ENCODE results near the gene CWC15. TPM values are rescaled to one million over a fixed set of nuclear protein-coding genes. Genes with fewer than 3 reads are reported as not detected.

CWC15 gene
- total RNA-seq, 2 experiments from 2014 or later, result 121 to 124 TPM

DNA sequence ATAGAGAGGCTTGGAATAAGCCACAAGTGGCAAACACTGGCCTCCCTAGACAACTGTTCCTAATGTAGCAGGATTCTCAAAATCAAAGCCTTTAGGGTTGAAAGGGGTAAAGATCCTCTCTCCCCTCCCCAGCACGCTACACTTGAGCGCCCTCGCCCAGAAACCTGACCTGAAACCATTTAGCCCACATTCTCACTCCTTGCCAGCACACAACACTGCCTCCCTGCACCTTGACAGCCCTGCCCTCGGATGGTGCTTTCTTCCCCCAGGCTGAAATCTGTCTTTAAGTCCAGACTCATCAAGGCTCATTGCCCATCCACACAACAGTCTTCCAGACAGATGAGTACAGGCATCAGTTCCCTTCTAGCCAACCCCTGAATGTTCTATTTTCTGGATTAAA lies 26.5 kb downstream of the CWC15 start:
- POLR2A ChIA-PET, result no interaction called here
- intact Hi-C loops (cut with DNase I, micrococcal nuclease), result no loop called here
- H3K27ac Mint-ChIP-seq, result no peak overlapping the region

DNA sequence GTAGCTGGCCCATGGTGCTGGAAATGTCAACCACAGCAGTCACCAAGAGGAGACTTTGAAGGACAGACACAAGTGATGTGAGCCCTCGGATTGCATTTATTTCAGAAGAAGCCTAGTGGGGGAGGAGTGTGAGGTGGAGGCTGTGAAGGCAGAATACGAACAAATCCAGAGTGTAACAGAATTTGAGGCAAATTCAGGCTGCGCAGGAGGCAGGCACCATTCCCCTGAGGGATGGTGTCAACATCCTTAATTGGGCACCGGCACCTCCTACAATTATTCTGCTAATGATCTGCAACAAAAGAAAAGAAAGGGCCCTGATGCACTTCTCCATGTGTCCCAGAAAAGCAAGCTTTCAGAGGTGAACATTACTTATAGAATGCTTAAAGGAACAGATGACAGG lies 32.2 kb downstream of the CWC15 start:
- peaks cover 9% of the 10 kb centered on the region for H3K4me1 Mint-ChIP-seq (ENCODE audit: low read depth)
- no peaks in the 10 kb centered on the region for H3K36me3 Mint-ChIP-seq (ENCODE audit: low read depth)
- Histone ChIP-seq H3K27me3 (ENCODE audit: control insufficient read depth in 1 of 2, insufficient read depth in 2 of 2, low read length in 2 of 2) (no peaks in the 10 kb centered on the region), H3K4me1 (ENCODE audit: insufficient read depth, low read length) (no peaks in the 10 kb centered on the region), H3K27ac (ENCODE audit: low read depth in 1 of 2, low read length in 2 of 2) (no peak overlapping the region), H3K4me3 (ENCODE audit: low read length) (no peak overlapping the region), H3K36me3 (ENCODE audit: insufficient read depth, low read length) (no peaks in the 10 kb centered on the region), H3K9me3 (ENCODE audit: control insufficient read depth in 1 of 2, insufficient read depth in 1 of 2, low read length in 2 of 2) (peaks cover 0 to 6% of the 10 kb centered on the region in 2 experiments)
- H3K9me3 Mint-ChIP-seq, result no peaks in the 10 kb centered on the region
- peaks cover 4% of the 10 kb centered on the region for H3K27me3 Mint-ChIP-seq
- intact Hi-C loops (cut with DNase I, micrococcal nuclease), result no loop called here
- POLR2A ChIA-PET, result no interaction called here
- DNase-seq (no peak), ATAC-seq (ENCODE audit: poor library complexity) (no peak)
- TF ChIP-seq, protein P1, sequence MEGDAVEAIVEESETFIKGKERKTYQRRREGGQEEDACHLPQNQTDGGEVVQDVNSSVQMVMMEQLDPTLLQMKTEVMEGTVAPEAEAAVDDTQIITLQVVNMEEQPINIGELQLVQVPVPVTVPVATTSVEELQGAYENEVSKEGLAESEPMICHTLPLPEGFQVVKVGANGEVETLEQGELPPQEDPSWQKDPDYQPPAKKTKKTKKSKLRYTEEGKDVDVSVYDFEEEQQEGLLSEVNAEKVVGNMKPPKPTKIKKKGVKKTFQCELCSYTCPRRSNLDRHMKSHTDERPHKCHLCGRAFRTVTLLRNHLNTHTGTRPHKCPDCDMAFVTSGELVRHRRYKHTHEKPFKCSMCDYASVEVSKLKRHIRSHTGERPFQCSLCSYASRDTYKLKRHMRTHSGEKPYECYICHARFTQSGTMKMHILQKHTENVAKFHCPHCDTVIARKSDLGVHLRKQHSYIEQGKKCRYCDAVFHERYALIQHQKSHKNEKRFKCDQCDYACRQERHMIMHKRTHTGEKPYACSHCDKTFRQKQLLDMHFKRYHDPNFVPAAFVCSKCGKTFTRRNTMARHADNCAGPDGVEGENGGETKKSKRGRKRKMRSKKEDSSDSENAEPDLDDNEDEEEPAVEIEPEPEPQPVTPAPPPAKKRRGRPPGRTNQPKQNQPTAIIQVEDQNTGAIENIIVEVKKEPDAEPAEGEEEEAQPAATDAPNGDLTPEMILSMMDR (IDR thresholded peaks at IDR 0.05), result no peak
- CTCF ChIA-PET, result interaction anchor here (0.6 kb wide), 1 partner anchor 860 kb away, joined by 3 read pairs; no protein-coding TSS in a partner anchor
- no peak overlapping the region for H3K4me3 Mint-ChIP-seq
- no peak overlapping the region for H3K27ac Mint-ChIP-seq

More for the DNA sequence above, 26.5 kb downstream of the CWC15 start:
- H3K4me3 Mint-ChIP-seq, result no peak overlapping the region
- Histone ChIP-seq H3K36me3 (ENCODE audit: insufficient read depth, low read length) (no peaks in the 10 kb centered on the region), H3K27me3 (ENCODE audit: control insufficient read depth in 1 of 2, insufficient read depth in 2 of 2, low read length in 2 of 2) (no peaks in the 10 kb centered on the region), H3K27ac (ENCODE audit: low read depth in 1 of 2, low read length in 2 of 2) (no peak overlapping the region), H3K4me1 (ENCODE audit: insufficient read depth, low read length) (no peaks in the 10 kb centered on the region), H3K9me3 (ENCODE audit: control insufficient read depth in 1 of 2, insufficient read depth in 1 of 2, low read length in 2 of 2) (peaks cover 0 to 6% of the 10 kb centered on the region in 2 experiments), H3K4me3 (ENCODE audit: low read length) (no peak overlapping the region)
- DNase-seq (no peak), ATAC-seq (ENCODE audit: poor library complexity) (no peak)
- H3K9me3 Mint-ChIP-seq, result no peaks in the 10 kb centered on the region
- no peaks in the 10 kb centered on the region for H3K4me1 Mint-ChIP-seq (ENCODE audit: low read depth)
- TF ChIP-seq, protein P1 (IDR thresholded peaks at IDR 0.05), result no peak
- no peaks in the 10 kb centered on the region for H3K36me3 Mint-ChIP-seq (ENCODE audit: low read depth)
- CTCF ChIA-PET, result no interaction called here
- H3K27me3 Mint-ChIP-seq, result peaks cover 4% of the 10 kb centered on the region

DNA sequence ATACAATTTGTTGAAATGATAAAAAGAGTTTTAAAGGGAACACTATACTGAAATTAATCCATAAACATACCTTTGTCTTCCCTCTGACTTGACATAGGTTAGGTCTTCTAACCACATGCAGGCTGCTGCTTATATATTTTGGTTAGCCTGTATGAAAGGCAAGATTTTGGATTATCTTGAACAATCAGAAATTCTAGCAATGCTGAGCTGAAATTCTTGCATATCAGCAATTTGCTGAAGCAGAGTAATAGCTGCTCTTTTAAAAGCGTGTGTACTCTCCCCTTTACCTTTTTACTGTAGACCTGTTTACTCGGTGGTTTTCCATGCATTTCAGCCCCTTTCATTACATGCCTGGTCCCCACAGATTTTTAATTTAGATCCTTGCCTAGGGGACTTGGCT lies 34.0 kb downstream of the CWC15 start:
- Histone ChIP-seq H3K9me3 (ENCODE audit: control insufficient read depth in 1 of 2, insufficient read depth in 1 of 2, low read length in 2 of 2) (peaks cover 0 to 6% of the 10 kb centered on the region in 2 experiments), H3K4me3 (ENCODE audit: low read length) (no peak overlapping the region), H3K36me3 (ENCODE audit: insufficient read depth, low read length) (no peaks in the 10 kb centered on the region), H3K27me3 (ENCODE audit: control insufficient read depth in 1 of 2, insufficient read depth in 2 of 2, low read length in 2 of 2) (no peaks in the 10 kb centered on the region), H3K4me1 (ENCODE audit: insufficient read depth, low read length) (peaks cover 16% of the 10 kb centered on the region), H3K27ac (ENCODE audit: low read depth in 1 of 2, low read length in 2 of 2) (no peak overlapping the region)
- Mint-ChIP-seq H3K27ac (no peak overlapping the region), H3K4me1 (ENCODE audit: low read depth) (peaks cover 26% of the 10 kb centered on the region), H3K4me3 (no peak overlapping the region), H3K36me3 (ENCODE audit: low read depth) (no peaks in the 10 kb centered on the region), H3K9me3 (no peaks in the 10 kb centered on the region), H3K27me3 (peaks cover 4% of the 10 kb centered on the region)
- ChIA-PET CTCF (no interaction called here), POLR2A (no interaction called here)
- intact Hi-C loops (cut with DNase I, micrococcal nuclease), result no loop called here
- DNase-seq (no peak), ATAC-seq (ENCODE audit: poor library complexity) (no peak)
- TF ChIP-seq, protein P1 (IDR thresholded peaks at IDR 0.05), result no peak

All from CD4-positive, alpha-beta T cell (primary cell).